GM18861 (cell line): Measurements from ENCODE around the gene TMEM207.
"Not testable (repeated sequence)": the region's sequence is repeated elsewhere in the genome, so short reads cannot be mapped to it uniquely, and the experiment has no call there.

Experiments
- ATAC-seq: cut with Tn5 transposase; IDR thresholded peaks from one replicate; pipeline ENCODE4 v1.9.1; 2021; ENCODE audit not compliant: unreplicated experiment

Gene TMEM207

DNA sequence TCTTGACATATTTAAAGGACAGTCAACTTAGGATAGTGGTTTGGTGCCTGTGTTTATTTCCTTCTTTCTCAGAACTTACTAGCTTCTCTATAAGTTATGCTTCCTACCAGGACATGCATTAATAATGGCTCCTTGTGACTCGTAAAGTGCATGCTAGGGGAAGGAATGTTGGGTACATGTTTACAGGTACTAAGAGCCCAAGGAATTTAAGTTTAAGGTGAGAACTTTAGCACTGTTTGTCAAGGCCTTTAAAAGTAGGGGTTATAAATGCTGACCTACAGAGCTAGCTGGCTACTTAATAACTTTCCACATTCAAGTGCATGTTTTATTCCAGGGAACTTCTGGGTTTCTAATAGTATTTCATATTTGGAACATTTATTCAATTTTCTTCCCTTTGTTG, at the start of gene TMEM207:
Gene TMEM207 (minus strand): TSS at position 101 of the 400 bp plus-strand sequence. CDS start 92 bp downstream, at position 9.
- no peak for ATAC-seq

GRCh38 chr3:190499122-190499521, 49.4 kb upstream of the TMEM207 start:
- ATAC-seq = no peak

DNA sequence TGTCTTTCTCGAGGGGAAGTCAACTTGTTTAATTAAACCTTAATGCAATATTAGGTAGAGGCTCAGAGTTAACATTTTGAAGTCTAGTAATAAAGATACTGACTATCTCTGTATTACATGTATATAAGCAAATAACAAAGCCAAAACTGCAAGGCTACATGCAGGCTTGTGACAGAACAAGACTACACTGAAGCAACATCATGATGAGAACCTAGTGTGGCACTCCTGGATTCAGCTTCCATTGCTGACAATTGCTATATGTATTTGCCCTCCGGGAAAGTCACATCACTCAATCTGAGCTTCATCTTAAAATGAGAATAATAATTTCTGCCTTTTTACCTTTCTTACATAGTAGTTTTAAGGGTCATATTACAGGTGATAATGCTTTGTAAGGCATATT, 48.6 kb upstream of the TMEM207 start:
- ATAC-seq = no peak

- no peak for ATAC-seq
Measured at GRCh38 chr3:190497811-190498210, 48.1 kb upstream of the TMEM207 start.

GRCh38 chr3:190496859-190497258, 47.2 kb upstream of the TMEM207 start:
- ATAC-seq = no peak

- ATAC-seq = no peak
Measured at GRCh38 chr3:190495796-190496195, 46.1 kb upstream of the TMEM207 start.

DNA sequence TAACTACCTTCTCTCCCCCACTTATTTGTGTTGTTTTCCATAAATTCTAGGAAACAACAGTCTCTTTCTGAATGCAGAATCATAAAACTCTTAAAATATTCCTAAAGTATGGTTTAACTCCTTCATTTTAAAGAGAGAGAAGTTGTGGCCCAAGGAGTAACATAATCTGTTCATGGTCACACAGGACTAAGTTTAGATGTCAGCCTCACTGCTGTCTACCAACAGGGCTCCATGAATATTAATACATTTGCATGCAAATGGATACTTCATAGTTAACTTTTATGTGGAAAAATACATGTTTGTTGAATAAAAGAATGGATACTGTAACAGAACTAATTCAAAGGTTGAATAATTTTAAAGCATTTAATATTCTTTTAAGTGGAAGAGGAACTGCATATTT, 45.7 kb upstream of the TMEM207 start:
- ATAC-seq = no peak

DNA sequence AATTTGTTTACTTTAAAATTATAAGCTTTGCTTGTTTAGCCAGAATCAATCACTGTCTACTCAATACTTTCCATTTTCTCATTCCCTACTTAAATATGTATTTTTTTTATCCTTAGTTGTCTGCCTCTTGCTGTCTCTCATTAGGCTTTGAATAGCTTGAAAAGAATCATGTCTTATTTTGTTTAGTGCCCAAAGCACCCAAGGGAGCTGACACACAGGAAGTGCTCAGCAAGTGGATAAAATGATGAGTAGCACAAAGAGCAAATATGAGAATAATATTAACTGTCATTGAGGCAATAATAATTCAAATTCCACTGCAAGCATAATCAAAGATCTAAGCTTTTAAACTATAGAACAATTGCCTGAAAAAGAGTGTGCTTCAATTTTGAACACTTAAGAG, 45.2 kb upstream of the TMEM207 start:
- ATAC-seq = no peak

GRCh38 chr3:190492966-190493365, 43.3 kb upstream of the TMEM207 start:
- ATAC-seq = no peak

DNA sequence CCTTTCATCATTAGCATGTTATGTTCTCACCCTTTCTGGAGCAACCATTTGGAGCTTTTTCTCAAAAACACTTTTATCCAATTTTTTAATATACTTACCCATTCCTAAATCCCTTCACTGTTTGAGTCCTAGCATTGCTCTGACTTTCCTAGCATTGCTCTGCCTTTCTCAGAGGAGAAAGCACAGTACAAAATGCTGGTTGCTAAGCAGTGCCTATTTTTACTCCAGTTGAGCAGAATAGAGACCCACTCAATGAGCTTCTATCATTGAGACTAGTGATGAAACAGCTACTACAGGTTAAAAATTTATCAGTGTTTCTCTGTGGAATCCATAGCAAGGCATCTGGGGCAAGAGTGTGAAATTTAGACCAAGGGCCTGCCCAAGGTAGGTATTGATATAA, 42.4 kb upstream of the TMEM207 start:
- ATAC-seq = no peak

DNA sequence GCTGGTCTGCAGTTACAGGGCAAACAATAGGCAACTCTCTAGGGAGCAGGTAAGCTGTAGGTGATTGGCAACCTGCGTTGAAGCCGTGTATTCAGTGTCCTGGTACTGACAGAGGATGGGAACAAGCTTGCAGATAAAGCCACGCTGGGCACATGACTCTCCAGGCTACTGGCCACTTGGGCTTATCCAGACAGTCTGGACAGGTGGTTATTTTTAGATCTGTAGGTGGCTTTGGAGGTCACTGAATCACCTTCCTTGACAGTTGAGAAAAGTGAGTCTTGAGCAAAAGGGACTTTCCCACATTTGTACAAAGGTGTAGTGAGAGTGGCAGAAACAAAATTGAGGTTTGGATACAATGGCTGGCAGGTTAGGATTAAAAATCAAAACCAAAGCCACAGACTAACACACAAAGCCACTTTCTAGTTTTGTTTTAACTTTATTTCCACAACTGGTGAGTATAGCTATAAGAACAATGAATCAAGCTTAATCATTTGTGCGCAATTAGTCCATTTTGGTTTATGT, 41.9 kb upstream of the TMEM207 start:
- ATAC-seq = no peak

DNA sequence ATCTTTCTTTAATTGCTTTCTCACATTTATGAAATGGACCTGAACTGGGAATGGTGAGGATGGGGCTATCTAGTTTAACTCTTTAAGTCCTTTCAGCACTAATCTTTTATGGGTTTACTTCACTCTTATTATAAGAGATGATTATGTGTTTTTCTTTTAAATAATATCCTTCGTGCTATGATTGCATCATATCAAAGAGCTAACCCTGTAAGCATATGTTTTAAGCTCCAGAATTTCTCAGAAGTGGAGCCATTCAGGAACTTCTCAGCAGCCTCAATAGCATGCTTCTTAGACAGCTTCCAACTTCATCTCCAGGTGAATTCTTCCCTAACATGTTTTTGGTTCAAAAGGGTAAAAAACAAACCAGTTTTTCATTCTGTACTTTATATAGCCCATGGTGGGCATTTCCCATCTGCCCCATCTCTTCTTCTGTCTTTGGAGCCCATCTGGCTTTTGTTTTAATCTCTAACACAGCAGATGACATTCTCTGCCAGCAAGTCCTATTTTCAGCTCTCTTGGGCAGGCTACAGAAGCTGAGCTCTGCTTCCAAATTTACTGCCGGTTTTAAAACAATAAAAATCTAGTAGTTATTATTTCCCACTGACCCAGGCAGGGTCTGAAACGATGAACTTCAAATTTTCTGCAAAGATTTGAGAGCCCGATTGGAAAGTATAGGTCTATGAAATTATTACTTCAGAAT, 37.4 kb upstream of the TMEM207 start:
- no peak for ATAC-seq

GRCh38 chr3:190486533-190486864, 36.8 kb upstream of the TMEM207 start:
- ATAC-seq = no peak

GRCh38 chr3:190485830-190486532, 36.3 kb upstream of the TMEM207 start:
- no peak for ATAC-seq

- no peak for ATAC-seq
Measured at GRCh38 chr3:190481779-190482178, 32.1 kb upstream of the TMEM207 start.

DNA sequence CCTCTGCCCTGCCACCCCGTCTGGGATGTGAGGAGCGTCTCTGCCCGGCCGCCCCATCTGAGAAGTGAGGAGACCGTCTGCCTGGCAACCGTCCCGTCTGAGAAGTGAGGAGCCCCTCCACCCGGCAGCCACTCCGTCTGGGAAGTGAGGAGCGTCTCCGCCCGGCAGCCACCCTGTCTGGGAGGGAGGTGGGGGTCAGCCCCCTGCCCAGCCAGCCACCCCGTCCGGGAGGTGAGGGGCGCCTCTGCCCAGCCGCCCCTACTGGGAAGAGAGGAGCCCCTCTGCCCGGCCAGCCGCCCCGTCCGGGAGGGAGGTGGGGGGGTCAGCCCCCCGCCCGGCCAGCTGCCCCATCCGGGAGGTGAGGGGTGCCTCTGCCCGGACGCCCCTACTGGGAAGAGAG, 23.6 kb upstream of the TMEM207 start:
- not testable (repeated sequence) for ATAC-seq

DNA sequence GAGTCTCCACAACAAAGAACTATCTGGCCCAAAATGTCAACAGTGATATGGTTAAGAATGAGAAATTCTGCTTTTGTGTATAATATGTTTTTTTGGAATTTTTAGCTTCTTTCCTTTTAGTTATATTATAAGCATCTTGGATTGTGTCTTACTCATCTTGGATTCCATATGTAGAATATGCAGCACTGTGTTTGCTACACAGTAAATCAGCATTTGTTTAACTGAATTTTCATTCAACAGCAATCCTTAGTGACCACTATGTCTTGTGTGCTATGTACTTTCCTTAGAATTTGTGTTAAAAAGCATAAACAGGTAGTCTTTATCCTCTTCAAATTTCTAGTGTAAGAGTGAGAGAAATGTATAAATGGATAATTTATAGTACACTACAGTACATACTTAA, 18.2 kb upstream of the TMEM207 start:
- ATAC-seq = no peak

- ATAC-seq = no peak
Measured at GRCh38 chr3:190458040-190458439, 8.3 kb upstream of the TMEM207 start.

- no peak for ATAC-seq
Measured at GRCh38 chr3:190456770-190457169, 7.1 kb upstream of the TMEM207 start.

GRCh38 chr3:190455828-190456227, 6.1 kb upstream of the TMEM207 start:
- no peak for ATAC-seq

DNA sequence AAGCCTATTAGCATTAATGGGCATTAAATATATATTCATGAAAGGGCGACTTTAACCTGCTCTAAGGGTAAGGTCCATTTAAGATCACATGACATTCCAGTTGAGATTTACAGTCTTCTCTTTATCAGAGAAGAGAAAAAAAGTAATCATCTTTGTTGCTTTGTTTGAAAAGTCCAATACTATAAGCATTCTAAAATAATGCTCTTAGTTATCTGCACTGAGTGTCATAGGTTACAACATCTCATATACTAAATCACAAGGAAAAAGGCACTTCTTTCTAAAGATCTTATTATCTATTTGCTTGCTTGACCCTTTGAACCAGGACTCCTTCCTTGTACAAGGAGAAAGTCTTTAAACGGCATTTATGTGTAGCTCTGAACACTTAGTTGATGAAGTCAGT, 1.4 kb downstream of the TMEM207 start:
- ATAC-seq = no peak

DNA sequence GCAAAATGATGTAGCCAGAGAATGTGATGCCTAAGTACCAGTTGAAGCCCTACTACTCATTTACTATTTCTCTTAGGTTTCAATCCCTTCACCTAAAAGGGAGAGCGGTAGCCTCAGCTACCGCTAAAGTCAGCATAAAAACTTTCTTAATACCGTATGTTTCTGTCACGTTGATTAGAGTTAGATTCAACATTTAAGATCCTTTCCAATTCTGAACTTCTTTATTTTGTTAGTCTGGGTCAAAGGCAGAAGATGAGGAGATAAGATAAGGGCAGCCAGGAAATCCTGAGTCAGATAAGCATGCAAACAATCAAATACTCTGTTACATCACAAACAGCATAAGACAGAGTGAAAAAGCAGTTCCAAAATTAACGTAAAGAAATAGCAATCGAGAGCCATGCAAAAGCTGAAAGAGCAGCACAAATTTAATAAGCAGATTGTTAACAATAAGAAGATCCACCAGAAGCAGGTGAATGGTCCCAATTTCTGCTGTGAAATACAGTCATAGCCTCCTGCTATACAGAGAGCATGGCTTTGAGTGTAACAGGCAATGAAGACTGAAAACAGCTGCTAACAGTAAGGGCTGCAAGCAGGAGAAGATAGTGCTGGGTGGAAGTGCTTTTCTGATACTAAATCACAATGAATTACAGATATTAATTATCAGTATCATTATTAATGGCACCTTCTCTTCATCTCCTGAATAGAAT, 3.0 kb downstream of the TMEM207 start:
- no peak for ATAC-seq
